ENCODE data around the gene TTC36.

- no peak for TF ChIP-seq CTCF (IDR thresholded peaks at IDR 0.05)
- TF ChIP-seq SIN3A (IDR thresholded peaks at IDR 0.05; ENCODE audit: borderline replicate concordance, insufficient read depth, low read depth, low read length): no peak
- TF ChIP-seq TCF7L2 (IDR thresholded peaks at IDR 0.05; ENCODE audit: low read depth, low read length): no peak
Measured at GRCh38 chr11:118544647-118545010, 17.4 kb downstream of the TTC36 start.

All from Panc1 (cell line).